Activated naive CD4-positive, alpha-beta T cell treated with anti-CD3 and anti-CD28 coated beads, Interleukin-2, amount 10 ng/mL, durations not matched to agents 5 hours and 36 hours (primary cell): Measurements from ENCODE around the gene COX5B. TPM values are rescaled to one million over a fixed set of nuclear protein-coding genes. Genes with fewer than 3 reads are reported as not detected.

ENCODE experiments used
- total RNA-seq, 2 experiments: library from RNA; stranded (reverse); gene quantifications; one replicate each; pipeline ENCODE4 v1.2.3, GENCODE V29; 2021

The COX5B gene, protein sequence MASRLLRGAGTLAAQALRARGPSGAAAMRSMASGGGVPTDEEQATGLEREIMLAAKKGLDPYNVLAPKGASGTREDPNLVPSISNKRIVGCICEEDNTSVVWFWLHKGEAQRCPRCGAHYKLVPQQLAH
- total RNA-seq, result 100 to 1,000 TPM; 160 to 168 TPM

DNA sequence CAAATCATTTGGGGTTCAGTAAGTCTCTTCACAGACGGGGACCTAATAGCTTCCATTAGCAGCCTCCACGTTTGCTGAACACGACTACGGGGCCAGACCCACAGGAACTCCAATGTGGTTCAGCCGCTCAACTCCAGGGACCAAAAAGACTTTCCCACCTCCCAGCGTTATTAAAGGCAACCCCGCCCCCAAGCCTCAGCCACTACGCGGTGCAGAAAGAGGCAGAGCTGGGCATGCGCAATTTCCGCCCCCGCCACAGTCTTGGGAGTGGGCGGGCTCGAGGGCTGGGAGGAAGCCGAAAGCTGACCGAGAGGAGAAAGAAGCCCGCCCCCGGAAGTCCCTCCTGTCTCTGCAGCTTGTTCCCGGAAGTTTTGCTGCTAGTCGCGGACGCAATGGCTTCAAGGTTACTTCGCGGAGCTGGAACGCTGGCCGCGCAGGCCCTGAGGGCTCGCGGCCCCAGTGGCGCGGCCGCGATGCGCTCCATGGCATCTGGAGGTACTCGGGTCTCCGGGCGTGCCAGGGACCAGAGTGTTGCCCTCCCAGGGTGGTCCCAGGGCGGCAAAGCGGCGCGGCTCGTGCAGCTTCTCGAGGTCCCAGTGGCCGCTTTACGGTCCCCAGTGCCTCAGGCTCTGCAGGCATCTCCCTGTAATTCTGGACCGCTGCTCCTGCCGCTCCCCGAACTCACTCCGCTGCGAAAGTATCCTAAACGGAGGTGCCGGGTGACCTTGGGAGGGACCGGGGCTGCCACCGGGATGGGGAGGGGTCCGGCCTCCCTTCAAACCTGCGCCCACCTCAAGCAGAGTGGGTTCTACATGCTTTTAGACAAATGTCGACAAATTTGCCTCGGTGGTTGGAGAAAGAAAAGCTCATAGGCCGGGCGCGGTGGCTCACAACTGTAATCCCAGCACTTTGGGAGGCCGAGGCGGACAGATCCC lies at the start of gene COX5B:
TSS of gene COX5B (plus strand) at position 368 of the 935 bp plus-strand sequence. CDS start at position 393, 25 bp downstream.

DNA sequence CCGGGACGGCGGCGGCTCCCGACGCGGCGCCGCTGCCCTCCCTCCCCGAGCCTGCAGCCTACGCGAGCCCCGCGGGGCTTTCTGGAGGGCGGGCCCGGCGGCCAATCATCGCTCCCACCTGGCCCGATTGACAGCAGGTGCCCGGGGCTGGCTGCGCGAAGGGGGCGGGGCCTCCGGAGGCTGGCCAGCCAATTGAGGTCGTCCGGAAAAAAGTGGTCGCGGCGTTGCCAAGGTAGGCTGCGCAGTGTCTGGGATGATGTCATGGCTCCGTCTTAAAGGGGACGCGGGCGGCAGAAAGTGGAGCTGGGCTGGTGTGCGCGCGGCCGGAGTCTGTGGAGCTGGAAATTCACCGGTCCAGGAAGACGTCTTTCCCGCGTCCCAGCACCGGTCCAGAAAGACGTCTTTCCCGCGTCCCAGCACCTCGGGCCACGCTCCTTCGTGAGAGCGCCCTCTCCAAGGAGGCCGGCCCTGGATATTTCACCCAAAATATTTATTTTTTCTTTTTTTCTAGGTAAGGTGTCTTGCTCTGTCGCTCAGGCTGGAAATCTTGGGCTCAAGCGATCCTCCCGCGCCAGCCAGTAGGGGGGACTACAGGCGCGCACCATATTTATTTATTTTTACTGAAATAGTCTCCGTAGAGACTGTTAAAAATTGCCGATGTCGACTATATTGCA lies 18.2 kb downstream of the COX5B start, which contains the start of gene ACTR1B:
TSS of gene ACTR1B (minus strand) at position 83 of the 674 bp plus-strand sequence. CDS start 154 bp downstream, outside the sequence.

DNA sequence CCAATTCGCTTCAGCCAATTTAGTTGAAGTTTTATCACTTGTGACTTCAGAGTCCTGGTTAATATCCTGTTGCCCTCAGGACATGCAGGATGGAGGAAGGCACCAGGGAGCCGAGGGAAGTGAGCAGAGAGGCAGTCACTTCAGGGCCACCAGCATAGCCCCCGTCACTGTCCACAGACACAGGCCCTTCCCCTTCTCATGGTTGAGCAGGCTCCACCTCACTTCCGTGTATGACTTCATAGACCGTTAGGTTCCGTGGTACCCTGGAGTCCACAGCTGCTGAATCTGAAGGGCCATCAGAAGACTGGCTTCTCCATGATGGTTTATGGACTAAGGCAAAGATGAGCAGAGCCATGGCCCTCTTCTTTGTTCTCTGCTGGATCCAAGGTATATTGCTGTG lies 23.6 kb downstream of the COX5B start, which contains the start of gene C2orf92:
TSS of gene C2orf92 (plus strand) at position 266 of the 400 bp plus-strand sequence. CDS start at position 342, 76 bp downstream.

Other genes starting within 250 kb of the COX5B start
- 10 to 100 TPM; 50.6 to 52.1 TPM for gene ANKRD36B, start 56.2 kb upstream of the COX5B start, total RNA-seq
- 10 to 100 TPM; 84.6 to 86.8 TPM for gene ACTR1B, start 18.0 kb downstream of the COX5B start, total RNA-seq
- gene C2orf92, start 23.7 kb downstream of the COX5B start, total RNA-seq, result 1 to 10 TPM; 8.3 TPM
- 100 to 1,000 TPM; 303 to 304 TPM for gene ZAP70, start 67.5 kb downstream of the COX5B start, total RNA-seq